GM15510 (cell line): ENCODE data around the gene GJA9.
A peak's percentile ranks its signal among the peaks of the same experiment; 100 is the strongest.

Source experiments
- POLR2A ChIP-seq: IDR thresholded peaks from 3 replicates; pipeline ENCODE4 v1.6.1; 2011; ENCODE audit warnings: borderline replicate concordance; ENCODE audit not compliant: insufficient read length; ENCODE audit errors: extremely low read depth

GJA9 gene

GRCh38 chr1:38892976-38893375, 11.6 kb upstream of the GJA9 start:
- no peak for TF ChIP-seq POLR2A

GRCh38 chr1:38891753-38892152, 10.4 kb upstream of the GJA9 start:
- TF ChIP-seq POLR2A, result no peak

GRCh38 chr1:38889589-38889988, 8.2 kb upstream of the GJA9 start:
- TF ChIP-seq POLR2A, result no peak

- no peak for TF ChIP-seq POLR2A
Measured at GRCh38 chr1:38888423-38889333, 7.3 kb upstream of the GJA9 start.

GRCh38 chr1:38885092-38885491, 3.7 kb upstream of the GJA9 start:
- no peak for TF ChIP-seq POLR2A

- TF ChIP-seq POLR2A, result no peak
Measured at GRCh38 chr1:38875811-38876210, 5.6 kb downstream of the GJA9 start.

GRCh38 chr1:38873027-38873969, 8.1 kb downstream of the GJA9 start, which contains the start of gene MYCBP:
TSS of gene MYCBP (minus strand) at chr1:38873348. CDS start at chr1:38873305, 43 bp downstream.
- TF ChIP-seq POLR2A, result peak; percentile 80

GRCh38 chr1:38872401-38873026, 8.9 kb downstream of the GJA9 start:
- no peak for TF ChIP-seq POLR2A

GRCh38 chr1:38870996-38871395, 10.4 kb downstream of the GJA9 start:
- TF ChIP-seq POLR2A, result no peak

- no peak for TF ChIP-seq POLR2A
Measured at GRCh38 chr1:38867208-38867607, 14.2 kb downstream of the GJA9 start.

- no peak for TF ChIP-seq POLR2A
Measured at GRCh38 chr1:38865112-38865715, 16.2 kb downstream of the GJA9 start.

- TF ChIP-seq POLR2A, result no peak
Measured at GRCh38 chr1:38860454-38860795, 21.0 kb downstream of the GJA9 start.

- TF ChIP-seq POLR2A, result peak; percentile 59
Measured at GRCh38 chr1:38859561-38860453, 21.6 kb downstream of the GJA9 start, which contains the start of gene RRAGC. TSS of gene RRAGC (minus strand) at chr1:38859772. CDS start at chr1:38859646, 126 bp downstream.
